BJ (cell line): Measurements from ENCODE around the gene SPOCD1. TPM values are rescaled to one million over a fixed set of nuclear protein-coding genes. Genes with fewer than 3 reads are reported as not detected.

Source experiments
- CTCF ChIA-PET: fragments of 350-600 bp; formaldehyde crosslinking; extraction: SDS; loops from one replicate; lab custom pipeline; 2021; ENCODE audit warnings: antibody characterized with exemption, inconsistent platforms; lab: Yijun Ruan, JAX
- POLR2A ChIA-PET: fragments of 300-600 bp; sonication (Branson Sonifier 250); formaldehyde crosslinking; extraction: SDS; loops from one replicate; lab custom pipeline; 2021; ENCODE audit warnings: antibody characterized with exemption; lab: Charles Lee
- DNase-seq: peaks from one replicate; pipeline ENCODE4 v3.0.0-alpha.2; 2011; ENCODE audit warnings: low read depth
- H3K27me3 ChIP-seq: 2 replicates; pipeline ENCODE4 v1.6.0; 2011; ENCODE audit warnings: low read length; ENCODE audit not compliant: control insufficient read depth, insufficient read depth
- H3K36me3 ChIP-seq: 2 replicates; pipeline ENCODE4 v1.5.1; 2011; ENCODE audit warnings: low read length; ENCODE audit not compliant: control insufficient read depth, insufficient read depth
- H3K4me3 ChIP-seq: 2 replicates; pipeline ENCODE4 v1.5.1; 2011; ENCODE audit warnings: low read depth, mild to moderate bottlenecking, control low read depth, low read length
- CTCF ChIP-seq: IDR thresholded peaks from 2 replicates; pipeline ENCODE4 v1.5.1; 2011; ENCODE audit warnings: low read depth, mild to moderate bottlenecking, control low read depth, inconsistent platforms, low read length, moderate library complexity; ENCODE audit not compliant: insufficient read depth
- polyA plus RNA-seq: library from polyadenylated mRNA; depleted of rRNA; stranded (reverse); fragments of >200 nt; gene quantifications from 2 replicates; pipeline ENCODE4 v1.2.3, GENCODE V29; 2011

The SPOCD1 gene
- polyA plus RNA-seq, 1 experiment = 169 TPM

- Histone ChIP-seq H3K36me3 (no peaks in the 10 kb centered on the region), H3K27me3 (no peaks in the 10 kb centered on the region), H3K4me3 (no peak overlapping the region)
- ChIA-PET POLR2A (no interaction called here), CTCF (no interaction called here)
- TF ChIP-seq CTCF = no peak
- no peak for DNase-seq
Measured at GRCh38 chr1:31848381-31848897, 32.6 kb upstream of the SPOCD1 start.

- TF ChIP-seq CTCF = no peak
- Histone ChIP-seq H3K4me3 (no peak overlapping the region), H3K27me3 (no peaks in the 10 kb centered on the region), H3K36me3 (no peaks in the 10 kb centered on the region)
- POLR2A ChIA-PET = no interaction called here
- DNase-seq = no peak
- CTCF ChIA-PET = no interaction called here
Measured at GRCh38 chr1:31846484-31846883, 30.7 kb upstream of the SPOCD1 start.

GRCh38 chr1:31843506-31843905, 27.7 kb upstream of the SPOCD1 start:
- Histone ChIP-seq H3K27me3 (no peaks in the 10 kb centered on the region), H3K36me3 (no peaks in the 10 kb centered on the region), H3K4me3 (no peak overlapping the region)
- TF ChIP-seq CTCF = 0 out of 2 replicates have a peak, but pooled peaks have one; percentile 26
- CTCF ChIA-PET = interaction anchor here (0.6 to 1.3 kb wide), 8 partner anchors 11 to 279 kb away, joined by 3 to 5 read pairs (median 3); partner anchors contain the start of gene SPOCD1
- DNase-seq = peak; percentile 77
- POLR2A ChIA-PET = interaction anchor here (0.6 kb wide), 1 partner anchor 15 kb away, joined by 3 read pairs; no protein-coding TSS in a partner anchor

- CTCF ChIA-PET = interaction anchor here (1.0 kb wide), 1 partner anchor 124 kb away, joined by 3 read pairs; no protein-coding TSS in a partner anchor
- Histone ChIP-seq H3K27me3 (no peaks in the 10 kb centered on the region), H3K4me3 (no peak overlapping the region), H3K36me3 (no peaks in the 10 kb centered on the region)
- no peak for TF ChIP-seq CTCF
- DNase-seq = no peak
- POLR2A ChIA-PET = no interaction called here
Measured at GRCh38 chr1:31839662-31840343, 24.0 kb upstream of the SPOCD1 start.

- POLR2A ChIA-PET = no interaction called here
- DNase-seq = no peak
- Histone ChIP-seq H3K36me3 (no peaks in the 10 kb centered on the region), H3K27me3 (no peaks in the 10 kb centered on the region), H3K4me3 (no peak overlapping the region)
- CTCF ChIA-PET = interaction anchor here (0.6 to 1.8 kb wide), 5 partner anchors 11 to 683 kb away, joined by 3 to 7 read pairs (median 3); no protein-coding TSS in a partner anchor
- TF ChIP-seq CTCF = no peak
Measured at GRCh38 chr1:31837451-31838158, 21.8 kb upstream of the SPOCD1 start.
